C4-2B (cell line): ENCODE data around the gene MAP4K5.

Experiments used
- ZFX ChIP-seq: fragments of 450-650 bp; IDR thresholded peaks from 2 replicates; pipeline ENCODE4 v1.6.1; 2017
- TF ChIP-seq, protein P1 (sequence below): fragments of 450-650 bp; conservative IDR thresholded peaks from 2 replicates; pipeline ENCODE4 v1.5.1; 2017; ENCODE audit warnings: mild to moderate bottlenecking

DNA sequence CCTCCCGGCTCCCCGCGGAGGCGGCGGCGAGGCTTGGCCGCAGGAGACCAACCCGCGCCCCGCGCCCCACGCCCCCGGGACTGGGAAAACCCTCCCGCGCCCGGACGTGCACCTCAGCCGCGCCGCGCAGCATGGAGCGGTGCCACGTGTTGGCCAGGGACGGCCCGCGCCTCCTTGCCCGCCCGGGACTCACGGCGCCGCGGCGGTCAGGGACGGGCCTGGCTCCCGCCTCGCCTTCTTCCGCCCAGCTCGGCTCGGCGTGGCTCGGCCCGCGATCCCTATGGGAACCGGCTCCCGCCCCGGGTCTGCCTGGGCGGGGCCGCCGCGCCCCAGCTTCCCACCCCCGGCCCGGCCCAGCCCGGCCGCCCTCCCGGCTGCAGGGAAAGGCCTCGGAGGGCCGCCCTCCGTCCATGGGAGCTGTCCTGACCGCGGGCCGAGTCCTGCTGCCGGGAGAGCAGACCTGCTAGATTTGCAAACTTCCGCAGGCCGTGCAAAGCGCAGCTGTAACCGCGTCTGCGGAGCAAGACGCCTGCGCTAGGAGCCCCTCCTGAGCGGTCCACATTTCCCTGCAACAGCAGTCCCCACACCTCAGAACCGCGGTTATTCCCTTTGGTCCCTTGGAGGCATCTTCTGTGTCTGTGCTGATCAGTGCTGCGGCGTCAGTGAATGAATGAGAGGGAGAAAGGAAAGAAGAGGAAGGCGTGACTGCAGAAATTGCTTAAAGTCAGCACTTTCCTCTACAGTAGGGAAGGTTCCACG, 135.6 kb downstream of the MAP4K5 start, which contains the start of gene CDKL1:
- TF ChIP-seq, protein P1, sequence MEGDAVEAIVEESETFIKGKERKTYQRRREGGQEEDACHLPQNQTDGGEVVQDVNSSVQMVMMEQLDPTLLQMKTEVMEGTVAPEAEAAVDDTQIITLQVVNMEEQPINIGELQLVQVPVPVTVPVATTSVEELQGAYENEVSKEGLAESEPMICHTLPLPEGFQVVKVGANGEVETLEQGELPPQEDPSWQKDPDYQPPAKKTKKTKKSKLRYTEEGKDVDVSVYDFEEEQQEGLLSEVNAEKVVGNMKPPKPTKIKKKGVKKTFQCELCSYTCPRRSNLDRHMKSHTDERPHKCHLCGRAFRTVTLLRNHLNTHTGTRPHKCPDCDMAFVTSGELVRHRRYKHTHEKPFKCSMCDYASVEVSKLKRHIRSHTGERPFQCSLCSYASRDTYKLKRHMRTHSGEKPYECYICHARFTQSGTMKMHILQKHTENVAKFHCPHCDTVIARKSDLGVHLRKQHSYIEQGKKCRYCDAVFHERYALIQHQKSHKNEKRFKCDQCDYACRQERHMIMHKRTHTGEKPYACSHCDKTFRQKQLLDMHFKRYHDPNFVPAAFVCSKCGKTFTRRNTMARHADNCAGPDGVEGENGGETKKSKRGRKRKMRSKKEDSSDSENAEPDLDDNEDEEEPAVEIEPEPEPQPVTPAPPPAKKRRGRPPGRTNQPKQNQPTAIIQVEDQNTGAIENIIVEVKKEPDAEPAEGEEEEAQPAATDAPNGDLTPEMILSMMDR: no peak
- peak; percentile 44; the same call in 1 of the 2 replicates for TF ChIP-seq ZFX
